CD4-positive, alpha-beta T cell (primary cell): ENCODE results near the gene RANBP3. TPM values are rescaled to one million over a fixed set of nuclear protein-coding genes. Genes with fewer than 3 reads are reported as not detected.

Experiments
- ATAC-seq: fragments of 200-7000 bp; cut with Tn5 transposase; one replicate; pipeline ENCODE4 v1.10.0; 2022; ENCODE audit warnings: mild to moderate bottlenecking; ENCODE audit not compliant: poor library complexity
- CTCF ChIA-PET: fragments of 350-600 bp; sonication (Branson Sonifier 250); formaldehyde crosslinking; loops from one replicate; lab custom pipeline; 2021; ENCODE audit warnings: antibody characterized with exemption, inconsistent platforms; lab: Charles Lee
- POLR2A ChIA-PET: fragments of 350-600 bp; sonication (Branson Sonifier 250); formaldehyde crosslinking; loops from one replicate; lab custom pipeline; 2021; ENCODE audit warnings: antibody characterized with exemption, inconsistent platforms; lab: Charles Lee
- DNase-seq, 14 experiments: peaks; one replicate each; pipeline ENCODE4 v3.0.0-alpha.2; 2013 to 2020; ENCODE audit warnings: mixed read lengths in 2 of 14
- H3K27ac ChIP-seq, 2 donors: one replicate each; pipeline versions ENCODE4 v1.5.1 to v1.7.0; 2013; ENCODE audit warnings: low read length in 2 of 2, low read depth in 1 of 2, mild to moderate bottlenecking in 1 of 2
- H3K27me3 ChIP-seq, 2 experiments: 1 replicate in 1 of 2; 2 replicates in 1 of 2; pipeline versions ENCODE4 v1.6.1 to v1.7.0; 2013; ENCODE audit warnings: low read length in 2 of 2, control low read depth in 1 of 2, mild to moderate bottlenecking in 1 of 2, moderate library complexity in 1 of 2; ENCODE audit not compliant: insufficient read depth in 2 of 2, control insufficient read depth in 1 of 2
- H3K36me3 ChIP-seq: one replicate; pipeline ENCODE4 v1.6.1; 2013; ENCODE audit warnings: low read length, control low read depth; ENCODE audit not compliant: insufficient read depth
- H3K4me1 ChIP-seq: one replicate; pipeline ENCODE4 v1.6.1; 2013; ENCODE audit warnings: low read length, control low read depth; ENCODE audit not compliant: insufficient read depth
- H3K4me3 ChIP-seq: one replicate; pipeline ENCODE4 v1.5.1; 2013; ENCODE audit warnings: mild to moderate bottlenecking, low read length, moderate library complexity
- H3K9me3 ChIP-seq, 2 experiments: 1 replicate in 1 of 2; 2 replicates in 1 of 2; pipeline versions ENCODE4 v1.6.1 to v1.7.0; 2013; ENCODE audit warnings: low read length in 2 of 2, mild to moderate bottlenecking in 2 of 2, control low read depth in 1 of 2, moderate library complexity in 1 of 2; ENCODE audit not compliant: control insufficient read depth in 1 of 2, insufficient read depth in 1 of 2
- H3K27ac Mint-ChIP-seq: one replicate; pipeline ENCODE4 v1.8.0; 2020; ENCODE audit warnings: mixed read lengths
- H3K27me3 Mint-ChIP-seq: one replicate; pipeline ENCODE4 v1.8.0; 2021; ENCODE audit warnings: mixed read lengths
- H3K36me3 Mint-ChIP-seq: one replicate; pipeline ENCODE4 v1.8.0; 2021; ENCODE audit warnings: low read depth, mixed read lengths
- H3K4me1 Mint-ChIP-seq: one replicate; pipeline ENCODE4 v1.8.0; 2021; ENCODE audit warnings: low read depth, mixed read lengths
- H3K4me3 Mint-ChIP-seq: one replicate; pipeline ENCODE4 v1.8.0; 2020; ENCODE audit warnings: mild to moderate bottlenecking, mixed read lengths
- H3K9me3 Mint-ChIP-seq: one replicate; pipeline ENCODE4 v1.8.0; 2020; ENCODE audit warnings: mixed read lengths
- intact Hi-C, 2 experiments: fragments of 100-400 bp; cut with DNase I in 1 of 2; cut with micrococcal nuclease in 1 of 2; formaldehyde crosslinking; loops; one replicate each; pipeline versions ENCODE4 v1.15.1 to v1.9.0; 2023 to 2025; cut with DNase I, micrococcal nuclease
- total RNA-seq, 174 experiments: library from RNA in 2 of 174; stranded (reverse) in 2 of 174; gene quantifications; one replicate each; pipeline ENCODE4 v1.2.3 and lab custom pipeline; 2021 to 2026
- TF ChIP-seq, protein P1 (sequence below): fragments of 200-600 bp; IDR thresholded peaks from one replicate; pipeline ENCODE4 v1.8.0; 2022; ENCODE audit warnings: antibody characterized with exemption, mild to moderate bottlenecking

Gene RANBP3
- total RNA-seq, 2 experiments from 2014 or later: 82.7 to 88.7 TPM

DNA sequence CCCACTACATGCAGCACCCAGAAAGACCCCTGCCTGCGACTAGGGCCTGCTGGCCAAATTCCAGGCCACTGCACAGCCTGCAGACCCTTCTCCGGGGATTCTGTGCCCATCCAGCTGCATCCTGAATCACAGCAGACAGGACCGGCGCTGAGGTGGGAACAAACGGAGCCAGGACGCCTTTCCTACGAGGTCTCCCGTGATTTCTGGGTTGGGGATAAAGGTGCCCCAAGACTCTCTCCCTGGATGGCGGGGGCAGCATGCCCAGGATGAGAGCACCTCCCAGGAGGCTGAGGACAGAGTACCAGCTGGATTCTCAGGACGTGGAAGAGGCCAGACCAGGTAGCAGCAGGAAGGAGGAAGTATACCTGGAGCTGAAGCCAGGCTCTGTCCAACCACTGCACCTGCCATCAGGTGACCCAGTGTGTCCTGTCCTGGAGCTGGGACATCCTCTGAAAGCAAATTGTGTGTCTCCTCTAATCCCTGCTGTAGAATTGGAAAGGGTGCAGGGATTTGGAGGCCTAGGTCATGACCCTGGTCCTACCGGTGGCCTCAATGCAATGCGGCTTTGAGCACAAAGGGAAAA lies 104.2 kb downstream of the RANBP3 start:
- no peak overlapping the region for H3K4me3 Mint-ChIP-seq
- ATAC-seq (no peak), DNase-seq (no peak)
- intact Hi-C loops: no loop called here
- H3K9me3 Mint-ChIP-seq: no peaks in the 10 kb centered on the region
- peaks cover 3 to 12% of the 10 kb centered on the region in 2 experiments for H3K27me3 ChIP-seq
- no peaks in the 10 kb centered on the region for H3K27me3 Mint-ChIP-seq
- no peak overlapping the region for H3K4me3 ChIP-seq
- no peaks in the 10 kb centered on the region for H3K36me3 ChIP-seq
- no peak overlapping the region for H3K27ac ChIP-seq
- CTCF ChIA-PET: no interaction called here
- H3K4me1 Mint-ChIP-seq: no peaks in the 10 kb centered on the region
- H3K9me3 ChIP-seq: no peaks in the 10 kb centered on the region
- POLR2A ChIA-PET: no interaction called here
- TF ChIP-seq, protein P1, sequence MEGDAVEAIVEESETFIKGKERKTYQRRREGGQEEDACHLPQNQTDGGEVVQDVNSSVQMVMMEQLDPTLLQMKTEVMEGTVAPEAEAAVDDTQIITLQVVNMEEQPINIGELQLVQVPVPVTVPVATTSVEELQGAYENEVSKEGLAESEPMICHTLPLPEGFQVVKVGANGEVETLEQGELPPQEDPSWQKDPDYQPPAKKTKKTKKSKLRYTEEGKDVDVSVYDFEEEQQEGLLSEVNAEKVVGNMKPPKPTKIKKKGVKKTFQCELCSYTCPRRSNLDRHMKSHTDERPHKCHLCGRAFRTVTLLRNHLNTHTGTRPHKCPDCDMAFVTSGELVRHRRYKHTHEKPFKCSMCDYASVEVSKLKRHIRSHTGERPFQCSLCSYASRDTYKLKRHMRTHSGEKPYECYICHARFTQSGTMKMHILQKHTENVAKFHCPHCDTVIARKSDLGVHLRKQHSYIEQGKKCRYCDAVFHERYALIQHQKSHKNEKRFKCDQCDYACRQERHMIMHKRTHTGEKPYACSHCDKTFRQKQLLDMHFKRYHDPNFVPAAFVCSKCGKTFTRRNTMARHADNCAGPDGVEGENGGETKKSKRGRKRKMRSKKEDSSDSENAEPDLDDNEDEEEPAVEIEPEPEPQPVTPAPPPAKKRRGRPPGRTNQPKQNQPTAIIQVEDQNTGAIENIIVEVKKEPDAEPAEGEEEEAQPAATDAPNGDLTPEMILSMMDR: no peak
- H3K4me1 ChIP-seq: no peaks in the 10 kb centered on the region
- no peaks in the 10 kb centered on the region for H3K36me3 Mint-ChIP-seq
- no peak overlapping the region for H3K27ac Mint-ChIP-seq

DNA sequence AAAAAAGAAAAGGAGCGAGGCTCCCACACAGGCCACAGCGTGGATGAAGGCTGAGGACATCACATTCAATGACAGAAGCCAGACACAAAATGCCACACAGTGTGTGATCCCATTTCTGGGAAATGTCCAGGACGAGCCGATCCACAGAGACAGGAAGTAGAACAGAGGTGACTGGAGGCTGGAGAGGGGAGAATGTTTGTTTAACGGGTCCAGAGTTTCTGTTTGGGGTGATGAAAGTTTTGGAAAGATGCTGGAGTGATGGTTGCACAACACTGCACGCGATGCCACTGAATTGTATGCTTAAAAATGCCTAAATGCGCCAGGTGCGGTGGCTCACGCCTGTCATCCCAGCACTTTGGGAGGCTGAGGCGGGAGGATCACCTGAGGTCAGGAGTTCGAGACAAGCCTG lies 107.0 kb downstream of the RANBP3 start:
- ATAC-seq: no peak
- H3K27me3 ChIP-seq: no peaks in the 10 kb centered on the region
- peaks cover 5% of the 10 kb centered on the region for H3K27me3 Mint-ChIP-seq
- H3K4me3 ChIP-seq: no peak overlapping the region
- no peaks in the 10 kb centered on the region for H3K4me1 ChIP-seq
- no peaks in the 10 kb centered on the region for H3K36me3 ChIP-seq
- TF ChIP-seq, protein P1: no peak
- H3K27ac Mint-ChIP-seq: no peak overlapping the region
- no peaks in the 10 kb centered on the region for H3K36me3 Mint-ChIP-seq
- H3K9me3 ChIP-seq: no peaks in the 10 kb centered on the region
- H3K4me3 Mint-ChIP-seq: no peak overlapping the region
- CTCF ChIA-PET: no interaction called here
- no peaks in the 10 kb centered on the region for H3K4me1 Mint-ChIP-seq
- intact Hi-C loops: no loop called here
- POLR2A ChIA-PET: no interaction called here
- H3K9me3 Mint-ChIP-seq: no peaks in the 10 kb centered on the region
- H3K27ac ChIP-seq: no peak overlapping the region
- no peak for DNase-seq

DNA sequence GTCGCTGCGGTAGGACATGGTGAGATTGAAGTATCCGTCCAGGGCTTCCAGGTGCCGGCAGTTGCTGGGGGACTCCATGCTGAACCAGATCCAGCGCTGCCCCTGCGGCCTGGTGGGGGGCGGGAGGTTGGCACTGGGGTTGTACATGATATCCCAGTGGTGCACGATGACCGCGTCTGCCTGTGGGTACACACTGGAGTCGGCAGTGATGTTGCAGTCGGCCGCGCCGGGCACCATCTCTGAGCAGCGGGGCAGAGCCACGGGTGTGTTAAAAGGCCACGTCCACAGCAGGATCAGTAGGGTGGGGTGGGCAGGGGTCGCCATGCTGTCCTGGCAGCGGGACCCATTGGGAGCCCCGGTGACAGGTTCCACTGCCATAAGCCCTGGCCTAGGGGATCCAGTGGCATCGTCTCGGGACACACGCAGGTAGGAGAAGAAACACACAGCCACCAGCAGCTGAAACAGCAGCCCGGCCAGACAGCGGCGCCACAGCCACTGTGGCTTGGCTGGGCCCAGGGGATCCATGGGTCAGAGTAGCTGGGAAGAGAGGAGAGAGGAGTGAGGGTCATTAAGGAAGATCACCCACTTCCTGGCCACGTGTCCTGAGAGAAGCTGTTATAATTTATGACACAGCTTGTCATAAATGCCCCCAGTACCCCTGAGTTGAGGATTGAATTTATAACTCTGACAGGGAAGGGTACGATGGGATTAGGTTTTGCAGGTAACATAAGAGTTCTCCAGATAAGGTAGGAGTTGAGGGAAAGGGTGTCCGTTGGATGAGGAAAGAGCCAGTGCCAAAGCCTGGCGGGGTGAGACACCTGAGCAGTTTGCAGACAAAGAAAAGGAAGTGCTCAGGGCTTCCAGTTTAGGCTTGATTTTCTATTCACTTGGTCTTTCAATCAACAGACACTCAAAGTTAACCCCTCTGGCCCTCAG lies 110.5 kb downstream of the RANBP3 start:
- no peaks in the 10 kb centered on the region for H3K36me3 Mint-ChIP-seq
- Histone ChIP-seq H3K4me1 (no peaks in the 10 kb centered on the region), H3K9me3 (no peaks in the 10 kb centered on the region), H3K27me3 (no peaks in the 10 kb centered on the region), H3K4me3 (no peak overlapping the region), H3K36me3 (no peaks in the 10 kb centered on the region), H3K27ac (no peak overlapping the region)
- no peak overlapping the region for H3K27ac Mint-ChIP-seq
- no peaks in the 10 kb centered on the region for H3K4me1 Mint-ChIP-seq
- no peak for ATAC-seq
- ChIA-PET POLR2A (no interaction called here), CTCF (interaction anchor here (0.5 kb wide), 1 partner anchor 47 kb away, joined by 3 read pairs; no protein-coding TSS in a partner anchor)
- TF ChIP-seq, protein P1: no peak
- H3K4me3 Mint-ChIP-seq: no peak overlapping the region
- H3K9me3 Mint-ChIP-seq: no peaks in the 10 kb centered on the region
- H3K27me3 Mint-ChIP-seq: peaks cover 5% of the 10 kb centered on the region
- intact Hi-C loops: no loop called here
- DNase-seq: no peak

Other genes starting within 250 kb of the RANBP3 start
- 1 to 10 TPM; 3.1 to 4.9 TPM for gene PRR22, start 193.4 kb downstream of the RANBP3 start, total RNA-seq
- 100 to 1,000 TPM; 150 to 170 TPM for gene DUS3L, start 187.0 kb downstream of the RANBP3 start, total RNA-seq
- gene NRTN, start 173.1 kb downstream of the RANBP3 start, total RNA-seq: 1 to 10 TPM; 1.5 to 1.6 TPM
- under 1 TPM in 1 of 2 experiments, not detected in 1; 0.17 TPM for gene FUT6, start 138.4 kb downstream of the RANBP3 start, total RNA-seq
- under 1 TPM; 0.61 to 0.85 TPM for gene FUT3, start 126.7 kb downstream of the RANBP3 start, total RNA-seq
- 1 to 10 TPM; 7.9 to 8.7 TPM for gene FUT5, start 107.6 kb downstream of the RANBP3 start, total RNA-seq
- gene NDUFA11, start 74.3 kb downstream of the RANBP3 start, total RNA-seq: 10 to 100 TPM; 94.3 to 96.7 TPM
- gene VMAC, start 73.3 kb downstream of the RANBP3 start, total RNA-seq: 10 to 100 TPM; 23.4 to 25.3 TPM
- gene CAPS, start 63.9 kb downstream of the RANBP3 start, total RNA-seq: 10 to 100 TPM; 43.2 to 44.2 TPM
- 1 to 10 TPM; 4.8 to 5.5 TPM for gene RFX2, start 132.4 kb upstream of the RANBP3 start, total RNA-seq
- gene ACSBG2, start 157.5 kb upstream of the RANBP3 start, total RNA-seq: not detected